IMR-90 (cell line): ENCODE data around the gene OR6B3.

Source experiments
- RFX5 ChIP-seq: IDR thresholded peaks from 2 replicates; pipeline ENCODE4 v1.8.0; 2012; ENCODE audit warnings: low read depth, mild to moderate bottlenecking, low read length, moderate library complexity
- SMC3 ChIP-seq: fragments of 150-350 bp; IDR thresholded peaks from 2 replicates; pipeline ENCODE4 v1.6.1; 2016; ENCODE audit warnings: low read depth, mild to moderate bottlenecking, antibody characterized with exemption, low read length, moderate library complexity
- TF ChIP-seq, protein P1 (sequence below): conservative IDR thresholded peaks from 2 replicates; pipeline ENCODE4 v1.5.1; 2012; ENCODE audit warnings: mild to moderate bottlenecking, low read depth, low read length, improper control_type of control experiment

DNA sequence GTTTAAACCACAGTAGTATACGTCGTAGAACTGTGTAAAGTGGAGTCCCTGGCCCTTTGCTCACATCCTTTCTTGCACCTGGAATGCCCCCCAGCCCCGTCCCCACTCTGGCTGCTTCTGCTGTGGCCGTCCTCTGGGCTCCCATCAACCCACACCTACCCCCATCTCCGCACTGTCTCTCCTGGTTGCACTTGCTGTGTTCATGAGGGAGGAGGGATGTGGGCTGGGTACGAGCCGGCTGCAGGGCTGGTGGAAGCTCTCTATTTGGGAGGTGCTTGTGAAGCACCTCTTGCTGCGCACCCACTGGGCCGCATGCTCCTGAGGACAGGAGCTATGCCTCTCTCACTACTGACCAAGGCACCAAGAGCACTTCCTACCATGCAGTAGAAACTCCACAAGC is 5.1 kb downstream of the OR6B3 start:
- TF ChIP-seq, protein P1, sequence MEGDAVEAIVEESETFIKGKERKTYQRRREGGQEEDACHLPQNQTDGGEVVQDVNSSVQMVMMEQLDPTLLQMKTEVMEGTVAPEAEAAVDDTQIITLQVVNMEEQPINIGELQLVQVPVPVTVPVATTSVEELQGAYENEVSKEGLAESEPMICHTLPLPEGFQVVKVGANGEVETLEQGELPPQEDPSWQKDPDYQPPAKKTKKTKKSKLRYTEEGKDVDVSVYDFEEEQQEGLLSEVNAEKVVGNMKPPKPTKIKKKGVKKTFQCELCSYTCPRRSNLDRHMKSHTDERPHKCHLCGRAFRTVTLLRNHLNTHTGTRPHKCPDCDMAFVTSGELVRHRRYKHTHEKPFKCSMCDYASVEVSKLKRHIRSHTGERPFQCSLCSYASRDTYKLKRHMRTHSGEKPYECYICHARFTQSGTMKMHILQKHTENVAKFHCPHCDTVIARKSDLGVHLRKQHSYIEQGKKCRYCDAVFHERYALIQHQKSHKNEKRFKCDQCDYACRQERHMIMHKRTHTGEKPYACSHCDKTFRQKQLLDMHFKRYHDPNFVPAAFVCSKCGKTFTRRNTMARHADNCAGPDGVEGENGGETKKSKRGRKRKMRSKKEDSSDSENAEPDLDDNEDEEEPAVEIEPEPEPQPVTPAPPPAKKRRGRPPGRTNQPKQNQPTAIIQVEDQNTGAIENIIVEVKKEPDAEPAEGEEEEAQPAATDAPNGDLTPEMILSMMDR: no peak
- TF ChIP-seq SMC3 (no peak), RFX5 (no peak)
